NCI-H1417 (cell line): Measurements from ENCODE around the gene CDH3.
A peak's percentile ranks its signal among the peaks of the same experiment; 100 is the strongest.

Experiments used
- DNase-seq, 3 experiments: peaks; one replicate each; lab custom pipeline; 2025; lab: John Stamatoyannopoulos, UW

CDH3 gene

GRCh38 chr16:68737730-68738629 is 92.9 kb downstream of the CDH3 start:
- peak; percentile 27 to 69 (median 60) for DNase-seq

GRCh38 chr16:68739964-68740627 is 95.0 kb downstream of the CDH3 start:
- DNase-seq: no peak

GRCh38 chr16:68740628-68741346 is 95.7 kb downstream of the CDH3 start:
- no peak for DNase-seq

- DNase-seq: no peak
Observed at GRCh38 chr16:68743664-68744063, 98.6 kb downstream of the CDH3 start.

GRCh38 chr16:68744744-68745280 is 99.7 kb downstream of the CDH3 start:
- DNase-seq: peak; percentile 3 to 95 (median 82)

DNA sequence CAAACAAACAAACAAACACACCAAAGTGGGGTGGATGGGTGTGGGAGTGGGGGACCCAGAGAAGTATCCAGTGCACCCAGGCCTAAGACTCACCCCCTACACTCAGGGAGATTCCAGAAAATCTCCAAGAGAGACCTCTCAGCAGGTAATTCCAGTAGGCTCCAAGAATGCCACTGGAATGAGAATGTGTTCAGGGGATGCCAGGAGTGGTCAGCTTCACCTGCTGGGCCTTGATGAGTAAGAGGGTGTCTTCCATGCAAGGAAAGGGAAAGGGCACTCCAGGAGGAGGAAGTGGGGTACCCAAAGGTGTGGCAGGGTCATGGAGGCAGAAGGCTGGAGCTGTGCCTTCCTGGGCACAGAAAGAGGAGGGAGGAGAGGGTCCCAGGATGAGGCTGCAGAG is 101.8 kb downstream of the CDH3 start:
- no peak for DNase-seq

- DNase-seq: no peak
Observed at GRCh38 chr16:68749432-68749831, 104.3 kb downstream of the CDH3 start.
